H1 (cell line): ENCODE data around the gene ANKRD62. TPM values are rescaled to one million over a fixed set of nuclear protein-coding genes. Genes with fewer than 3 reads are reported as not detected.

Experiments used
- CTCF ChIA-PET: fragments of 300-600 bp; sonication (Branson Sonifier 250); formaldehyde crosslinking; loops from one replicate; lab custom pipeline; 2021; ENCODE audit not compliant: partially characterized antibody; lab: Charles Lee
- POLR2A ChIA-PET: fragments of 300-600 bp; sonication (Branson Sonifier 250); formaldehyde crosslinking; loops from one replicate; lab custom pipeline; 2021; ENCODE audit warnings: inconsistent platforms; ENCODE audit not compliant: partially characterized antibody; lab: Charles Lee
- DNase-seq, 2 experiments: peaks; one replicate each; pipeline versions ENCODE4 v3.0.0 to v3.0.0-alpha.2; 2010 to 2022; ENCODE audit warnings: low spot score in 2 of 2, low read depth in 1 of 2, mixed read lengths in 1 of 2
- FAIRE-seq: peaks from 2 replicates; lab custom pipeline; 2011; peaks lifted over from hg19 to GRCh38; lab: Jason Lieb, UNC
- H2AFZ ChIP-seq: 2 replicates; pipeline ENCODE4 v1.8.1; 2012; ENCODE audit warnings: low read length, inconsistent platforms
- H2AK5ac ChIP-seq: 2 replicates; pipeline ENCODE4 v1.6.1; 2013; ENCODE audit warnings: low read depth, low read length
- H2BK120ac ChIP-seq: replicated peaks from 2 replicates; pipeline ENCODE3; 2013; ENCODE audit warnings: low read depth, low read length, inconsistent platforms
- H2BK12ac ChIP-seq: 2 replicates; pipeline ENCODE4 v1.6.1; 2013; ENCODE audit warnings: low read depth, low read length
- H2BK15ac ChIP-seq: 2 replicates; pipeline ENCODE4 v1.6.1; 2013; ENCODE audit warnings: low read length
- H2BK20ac ChIP-seq: 2 replicates; pipeline ENCODE4 v1.6.1; 2013; ENCODE audit warnings: low read length
- H2BK5ac ChIP-seq: 2 replicates; pipeline ENCODE4 v1.6.1; 2013; ENCODE audit warnings: low read depth, low read length
- H3K14ac ChIP-seq: 2 replicates; pipeline ENCODE4 v1.6.1; 2013; ENCODE audit warnings: inconsistent platforms; ENCODE audit not compliant: insufficient read length
- H3K18ac ChIP-seq: 2 replicates; pipeline ENCODE4 v1.6.1; 2013; ENCODE audit warnings: low read length; ENCODE audit errors: extremely low read depth
- H3K23ac ChIP-seq: 2 replicates; pipeline ENCODE4 v1.6.1; 2013; ENCODE audit warnings: inconsistent platforms; ENCODE audit not compliant: insufficient read length
- H3K23me2 ChIP-seq: 2 replicates; pipeline ENCODE4 v1.6.1; 2013; ENCODE audit warnings: low read depth, low read length
- H3K27ac ChIP-seq: 2 replicates; pipeline ENCODE4 v1.6.1; 2011; ENCODE audit warnings: low read depth, low read length, inconsistent platforms
- H3K27me3 ChIP-seq, 4 experiments: replicated peaks in 1 of 4; 1 replicate in 1 of 4; 2 replicates in 3 of 4; pipeline versions ENCODE4 v1.6.1 to v1.8.1; 2011 to 2013; ENCODE audit warnings: low read length in 3 of 4, mild to moderate bottlenecking in 3 of 4, inconsistent platforms in 2 of 4, mixed read lengths in 2 of 4, moderate library complexity in 1 of 4; ENCODE audit not compliant: control insufficient read depth in 3 of 4, insufficient read depth in 3 of 4; ENCODE audit errors: extremely low read depth in 1 of 4
- H3K36me3 ChIP-seq, 4 experiments: 2 replicates each; pipeline versions ENCODE4 v1.6.1 to v1.8.1; 2011 to 2013; ENCODE audit warnings: mild to moderate bottlenecking in 4 of 4, low read length in 3 of 4, moderate library complexity in 2 of 4, control low read depth in 1 of 4, inconsistent platforms in 1 of 4; ENCODE audit not compliant: insufficient read depth in 4 of 4, control insufficient read depth in 2 of 4
- H3K4ac ChIP-seq: replicated peaks from 2 replicates; pipeline ENCODE3; 2013; ENCODE audit warnings: low read length, low read depth, mixed read lengths, inconsistent platforms; ENCODE audit not compliant: insufficient read length
- H3K4me1 ChIP-seq, 4 experiments: replicated peaks in 1 of 4; 1 replicate in 1 of 4; 2 replicates in 3 of 4; pipeline versions ENCODE4 v1.6.1 to v1.8.1; 2011 to 2013; ENCODE audit warnings: low read length in 3 of 4, inconsistent platforms in 2 of 4, mixed read lengths in 1 of 4; ENCODE audit not compliant: insufficient read depth in 4 of 4, control insufficient read depth in 3 of 4
- H3K4me2 ChIP-seq, 2 experiments: 2 replicates each; pipeline versions ENCODE4 v1.6.1 to v1.8.1; 2011 to 2013; ENCODE audit warnings: low read depth in 2 of 2, low read length in 2 of 2, control low read depth in 1 of 2, inconsistent platforms in 1 of 2, mild to moderate bottlenecking in 1 of 2; ENCODE audit not compliant: insufficient read depth in 1 of 2
- H3K4me3 ChIP-seq, 4 experiments: fragments of 200-600, 300-600 bp in 1 of 4; sonication (generic), shearing (Covaris generic), sonication (Bioruptor Twin) in 1 of 4; 2 replicates each; pipeline versions ENCODE4 v1.5.1 to v1.8.1; 2011 to 2016; ENCODE audit warnings: low read length in 4 of 4, low read depth in 3 of 4, control low read depth in 2 of 4, inconsistent platforms in 2 of 4, mild to moderate bottlenecking in 2 of 4, mixed read lengths in 1 of 4, moderate library complexity in 1 of 4; ENCODE audit not compliant: insufficient read depth in 2 of 4; ENCODE audit errors: extremely low read depth in 1 of 4
- H3K56ac ChIP-seq: replicated peaks from 2 replicates; pipeline ENCODE3; 2013; ENCODE audit warnings: low read depth, mild to moderate bottlenecking, mixed read lengths, low read length, inconsistent platforms; ENCODE audit not compliant: insufficient read length
- H3K79me1 ChIP-seq: 2 replicates; pipeline ENCODE4 v1.6.1; 2013; ENCODE audit warnings: low read depth, low read length, control low read depth
- H3K79me2 ChIP-seq, 2 experiments: 2 replicates each; pipeline versions ENCODE4 v1.6.1 to v1.8.1; 2012 to 2013; ENCODE audit warnings: low read length in 2 of 2, mild to moderate bottlenecking in 2 of 2, inconsistent platforms in 1 of 2; ENCODE audit not compliant: insufficient read depth in 2 of 2, control insufficient read depth in 1 of 2
- H3K9ac ChIP-seq, 4 experiments: replicated peaks in 1 of 4; 1 replicate in 1 of 4; 2 replicates in 3 of 4; pipeline versions ENCODE4 v1.6.1 to v1.8.1; 2011 to 2013; ENCODE audit warnings: low read depth in 3 of 4, low read length in 3 of 4, control low read depth in 2 of 4, mild to moderate bottlenecking in 2 of 4, moderate library complexity in 2 of 4, inconsistent platforms in 1 of 4; ENCODE audit errors: extremely low read depth in 1 of 4
- H3K9me3 ChIP-seq, 2 experiments: 2 replicates each; pipeline versions ENCODE4 v1.6.1 to v1.8.1; 2012 to 2013; ENCODE audit warnings: mild to moderate bottlenecking in 2 of 2, moderate library complexity in 2 of 2, control low read depth in 1 of 2, inconsistent platforms in 1 of 2, low read depth in 1 of 2, low read length in 1 of 2, mixed read lengths in 1 of 2; ENCODE audit not compliant: insufficient read depth in 2 of 2
- H4K20me1 ChIP-seq, 2 experiments: replicated peaks in 1 of 2; 2 replicates each; pipeline versions ENCODE3 to v1.8.1; 2011 to 2013; ENCODE audit warnings: inconsistent platforms in 2 of 2, low read length in 2 of 2, mild to moderate bottlenecking in 1 of 2; ENCODE audit not compliant: insufficient read depth in 2 of 2, control insufficient read depth in 1 of 2
- H4K5ac ChIP-seq: 2 replicates; pipeline ENCODE4 v1.6.1; 2013; ENCODE audit warnings: low read length, low read depth, mixed read lengths, inconsistent platforms; ENCODE audit not compliant: insufficient read length
- H4K8ac ChIP-seq: 2 replicates; pipeline ENCODE4 v1.8.0; 2013; ENCODE audit warnings: mild to moderate bottlenecking, moderate library complexity, low read length, inconsistent platforms; ENCODE audit not compliant: insufficient read depth; ENCODE audit errors: extremely low read depth
- H4K91ac ChIP-seq: replicated peaks from 2 replicates; pipeline ENCODE3; 2013; ENCODE audit warnings: low read length, mixed read lengths, inconsistent platforms; ENCODE audit not compliant: insufficient read length
- BRCA1 ChIP-seq: IDR thresholded peaks from 2 replicates; pipeline ENCODE4 v1.6.1; 2012; ENCODE audit warnings: low read depth, low read length, improper control_type of control experiment
- RXRA ChIP-seq: IDR thresholded peaks from 2 replicates; pipeline ENCODE4 v1.6.1; 2011; ENCODE audit warnings: low read depth, mild to moderate bottlenecking, low read length, moderate library complexity; ENCODE audit not compliant: insufficient read depth
- SUZ12 ChIP-seq: fragments of 200-600 bp; sonication (generic); IDR thresholded peaks from 2 replicates; pipeline ENCODE4 v1.6.1; 2012; ENCODE audit warnings: mild to moderate bottlenecking, inconsistent platforms, low read length, moderate library complexity, mixed read lengths
- polyA plus RNA-seq, 7 experiments: library from polyadenylated mRNA; depleted of rRNA in 3 of 7; stranded (reverse) in 5 of 7; unstranded in 2 of 7; fragments of >200 nt in 5 of 7; fragments of 200-250 nt in 2 of 7; gene quantifications; 1 replicate in 5 of 7; 2 replicates in 1 of 7; 4 replicates in 1 of 7; pipeline versions ENCODE4 v1.2.1 to v1.2.3, GENCODE V29; 2011 to 2013; ENCODE audit warnings: missing spikeins in 2 of 7, mixed read lengths in 2 of 7
- total RNA-seq: library from RNA; stranded (reverse); fragmentation: NEBNext Ultra II Directional; extraction: Animal tissue kit (Norgen Biotek cat#: 25700); gene quantifications from 2 replicates; pipeline ENCODE4 v1.2.1, GENCODE V29; 2021

ANKRD62 gene
- total and polyA plus RNA-seq, 2 of the 8 experiments (the other 6 are each of a cell fraction or from before 2014, with no cell fraction given): not detected

DNA sequence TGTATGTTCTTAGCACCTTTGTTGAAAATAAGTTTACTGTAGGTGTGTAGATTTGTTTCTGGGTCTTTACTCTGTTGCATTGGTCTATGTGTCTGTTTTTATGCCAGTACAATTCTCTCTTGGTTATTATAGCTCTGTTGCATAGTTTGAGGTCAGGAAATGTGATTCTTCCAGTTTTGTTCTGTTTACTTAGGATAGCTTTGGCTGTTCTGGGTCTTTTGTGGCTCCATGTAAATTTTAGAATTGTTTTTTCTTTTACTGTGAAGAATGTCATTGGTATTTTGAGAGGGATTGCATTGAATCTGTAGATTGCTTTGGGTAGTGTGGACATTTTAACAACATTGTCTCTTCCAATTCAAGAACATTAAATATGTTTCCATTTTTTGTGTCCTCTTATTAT is 69.1 kb downstream of the ANKRD62 start:
- Histone ChIP-seq H2BK12ac (no peak overlapping the region), H4K5ac (no peak overlapping the region), H4K20me1 (no peaks in the 10 kb centered on the region), H3K36me3 (no peaks in the 10 kb centered on the region), H3K4me1 (no peaks in the 10 kb centered on the region), H2BK120ac (no peak overlapping the region), H3K9ac (no peak overlapping the region), H3K27me3 (no peaks in the 10 kb centered on the region), H2AK5ac (no peak overlapping the region), H2BK5ac (no peak overlapping the region), H3K56ac (no peak overlapping the region), H4K8ac (no peak overlapping the region), H3K4me3 (no peak overlapping the region), H3K9me3 (no peaks in the 10 kb centered on the region), H3K4me2 (no peak overlapping the region), H3K27ac (no peak overlapping the region), H2AFZ (no peak overlapping the region), H2BK20ac (no peak overlapping the region), H3K79me2 (no peaks in the 10 kb centered on the region), H4K91ac (no peak overlapping the region), H3K79me1 (no peaks in the 10 kb centered on the region), H3K23me2 (no peaks in the 10 kb centered on the region), H3K4ac (no peak overlapping the region), H3K18ac (no peak overlapping the region), H2BK15ac (no peak overlapping the region), H3K14ac (no peak overlapping the region), H3K23ac (no peak overlapping the region)
- FAIRE-seq: no peak
- DNase-seq: no peak
- TF ChIP-seq RXRA: no peak
- no peak for TF ChIP-seq BRCA1
- no peak for TF ChIP-seq SUZ12
- CTCF ChIA-PET: no interaction called here
- POLR2A ChIA-PET: no interaction called here
